SU-DHL-6 (cell line): ENCODE data around the gene ALKBH4.

Source experiments
- H2AFZ ChIP-seq: fragments of 200-600 bp; sonication (generic); 2 replicates; pipeline ENCODE4 v1.6.1; 2014; ENCODE audit warnings: low read depth, mild to moderate bottlenecking, moderate library complexity, mixed read lengths, antibody characterized with exemption, low read length; ENCODE audit not compliant: severe bottlenecking
- H3F3A ChIP-seq: fragments of 200-600 bp; shearing (Covaris generic); 2 replicates; pipeline ENCODE4 v1.6.0; 2016; ENCODE audit warnings: antibody characterized with exemption, mild to moderate bottlenecking; ENCODE audit not compliant: insufficient read depth
- H3K27ac ChIP-seq: fragments of 200-600 bp; sonication (generic); 2 replicates; pipeline ENCODE4 v1.5.1; 2016; ENCODE audit warnings: low read depth, mild to moderate bottlenecking, low read length, moderate library complexity, mixed read lengths
- H3K27me3 ChIP-seq: fragments of 200-600 bp; sonication (generic), shearing (Covaris generic); 2 replicates; pipeline ENCODE4 v1.6.0; 2014; ENCODE audit warnings: mild to moderate bottlenecking, low read length
- H3K36me3 ChIP-seq: fragments of 200-600 bp; sonication (generic); 2 replicates; pipeline ENCODE4 v1.6.1; 2014; ENCODE audit warnings: mild to moderate bottlenecking, low read length, mixed read lengths
- H3K4me2 ChIP-seq: fragments of 300-600, 200-600 bp; shearing (Covaris generic), sonication (generic); 2 replicates; pipeline ENCODE4 v1.6.0; 2014; ENCODE audit warnings: low read length, low read depth, mild to moderate bottlenecking; ENCODE audit not compliant: poor library complexity, severe bottlenecking
- H3K4me3 ChIP-seq: fragments of 200-600 bp; sonication (generic); 2 replicates; pipeline ENCODE4 v1.5.1; 2014; ENCODE audit warnings: antibody characterized with exemption, low read length, mild to moderate bottlenecking, mixed read lengths; ENCODE audit not compliant: insufficient read depth, poor library complexity, severe bottlenecking
- H3K79me2 ChIP-seq: fragments of 200-600 bp; sonication (generic); 2 replicates; pipeline ENCODE4 v1.6.1; 2014; ENCODE audit warnings: mild to moderate bottlenecking, low read length, moderate library complexity; ENCODE audit not compliant: insufficient read depth
- H3K9ac ChIP-seq: fragments of 200-600 bp; sonication (generic); 2 replicates; pipeline ENCODE4 v1.7.0; 2014; ENCODE audit warnings: mild to moderate bottlenecking, low read length
- H3K9me2 ChIP-seq: fragments of 200-600 bp; sonication (generic); replicated peaks from 2 replicates; pipeline ENCODE4 v1.6.1; 2014; ENCODE audit warnings: low read length; ENCODE audit not compliant: insufficient read depth
- H3K9me3 ChIP-seq: fragments of 200-600 bp; sonication (generic); 2 replicates; pipeline ENCODE4 v1.6.1; 2014; ENCODE audit warnings: low read length, mixed read lengths; ENCODE audit not compliant: insufficient read depth
- H4K20me1 ChIP-seq: fragments of 200-600 bp; sonication (generic); 2 replicates; pipeline ENCODE4 v1.6.1; 2014; ENCODE audit warnings: low read depth, mild to moderate bottlenecking, antibody characterized with exemption, low read length, moderate library complexity, mixed read lengths
- EZH2phosphoT487 ChIP-seq: fragments of 200-600 bp; sonication (generic), shearing (Covaris generic); conservative IDR thresholded peaks from 2 replicates; pipeline ENCODE4 v1.6.1; 2018; ENCODE audit warnings: mild to moderate bottlenecking, antibody characterized with exemption, low read length, moderate library complexity, mixed read lengths
- TF ChIP-seq, protein P1 (sequence below): fragments of 200-600 bp; sonication (generic); IDR thresholded peaks from one replicate; pipeline ENCODE4 v1.5.1; 2017; ENCODE audit warnings: antibody characterized with exemption, mild to moderate bottlenecking, low read length, moderate library complexity; ENCODE audit not compliant: insufficient read depth, poor library complexity, severe bottlenecking

The ALKBH4 gene

GRCh38 chr7:102467581-102468477 lies 3.2 kb upstream of the ALKBH4 start:
- Histone ChIP-seq H3K9me3 (no peaks in the 10 kb centered on the region), H3K27ac (no peak overlapping the region), H3K27me3 (no peaks in the 10 kb centered on the region), H3K36me3 (no peaks in the 10 kb centered on the region), H3F3A (peaks cover 17% of the 10 kb centered on the region; the same call in 1 of the 2 replicates), H3K9ac (no peak overlapping the region), H3K4me2 (no peak overlapping the region), H3K79me2 (peaks cover 25% of the 10 kb centered on the region), H3K9me2 (no peaks in the 10 kb centered on the region), H4K20me1 (no peaks in the 10 kb centered on the region; the same call in 1 of the 2 replicates), H3K4me3 (no peak overlapping the region), H2AFZ (no peak overlapping the region)
- TF ChIP-seq, protein P1, sequence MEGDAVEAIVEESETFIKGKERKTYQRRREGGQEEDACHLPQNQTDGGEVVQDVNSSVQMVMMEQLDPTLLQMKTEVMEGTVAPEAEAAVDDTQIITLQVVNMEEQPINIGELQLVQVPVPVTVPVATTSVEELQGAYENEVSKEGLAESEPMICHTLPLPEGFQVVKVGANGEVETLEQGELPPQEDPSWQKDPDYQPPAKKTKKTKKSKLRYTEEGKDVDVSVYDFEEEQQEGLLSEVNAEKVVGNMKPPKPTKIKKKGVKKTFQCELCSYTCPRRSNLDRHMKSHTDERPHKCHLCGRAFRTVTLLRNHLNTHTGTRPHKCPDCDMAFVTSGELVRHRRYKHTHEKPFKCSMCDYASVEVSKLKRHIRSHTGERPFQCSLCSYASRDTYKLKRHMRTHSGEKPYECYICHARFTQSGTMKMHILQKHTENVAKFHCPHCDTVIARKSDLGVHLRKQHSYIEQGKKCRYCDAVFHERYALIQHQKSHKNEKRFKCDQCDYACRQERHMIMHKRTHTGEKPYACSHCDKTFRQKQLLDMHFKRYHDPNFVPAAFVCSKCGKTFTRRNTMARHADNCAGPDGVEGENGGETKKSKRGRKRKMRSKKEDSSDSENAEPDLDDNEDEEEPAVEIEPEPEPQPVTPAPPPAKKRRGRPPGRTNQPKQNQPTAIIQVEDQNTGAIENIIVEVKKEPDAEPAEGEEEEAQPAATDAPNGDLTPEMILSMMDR, result no peak
- no peak for TF ChIP-seq EZH2phosphoT487

DNA sequence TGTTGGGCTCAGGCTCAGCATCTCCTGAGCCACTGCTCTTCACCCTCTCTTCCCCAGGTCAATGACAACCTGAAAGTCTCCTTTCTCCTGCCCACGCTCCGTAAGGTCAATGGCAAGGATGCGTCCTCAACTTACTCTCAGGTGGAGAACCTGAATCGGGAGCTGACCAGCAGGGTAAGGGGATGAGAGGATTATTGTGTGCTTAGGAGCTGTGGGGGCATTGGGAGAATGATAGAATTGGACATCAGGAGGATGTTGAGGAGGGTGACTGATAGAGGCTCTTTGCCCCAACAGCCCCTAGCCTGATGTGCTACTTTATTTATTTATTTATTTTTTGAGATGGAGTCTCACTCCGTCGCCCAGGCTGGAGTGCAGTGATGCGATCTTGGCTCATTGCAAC lies 1.4 kb upstream of the ALKBH4 start:
- no peaks in the 10 kb centered on the region for H3K9me2 ChIP-seq
- peaks cover 32% of the 10 kb centered on the region for H3K79me2 ChIP-seq
- no peaks in the 10 kb centered on the region for H3K36me3 ChIP-seq
- no peak overlapping the region for H2AFZ ChIP-seq
- TF ChIP-seq, protein P1, result no peak
- no peak for TF ChIP-seq EZH2phosphoT487
- H3K4me3 ChIP-seq, result peak overlapping the region; percentile 89
- H3F3A ChIP-seq, result peaks cover 17% of the 10 kb centered on the region; the same call in 1 of the 2 replicates
- no peaks in the 10 kb centered on the region for H3K27me3 ChIP-seq
- H3K4me2 ChIP-seq, result peak overlapping the region; percentile 72
- H3K27ac ChIP-seq, result peak overlapping the region; percentile 75
- H3K9me3 ChIP-seq, result no peaks in the 10 kb centered on the region
- no peaks in the 10 kb centered on the region; the same call in 1 of the 2 replicates for H4K20me1 ChIP-seq
- H3K9ac ChIP-seq, result peak overlapping the region; percentile 87

DNA sequence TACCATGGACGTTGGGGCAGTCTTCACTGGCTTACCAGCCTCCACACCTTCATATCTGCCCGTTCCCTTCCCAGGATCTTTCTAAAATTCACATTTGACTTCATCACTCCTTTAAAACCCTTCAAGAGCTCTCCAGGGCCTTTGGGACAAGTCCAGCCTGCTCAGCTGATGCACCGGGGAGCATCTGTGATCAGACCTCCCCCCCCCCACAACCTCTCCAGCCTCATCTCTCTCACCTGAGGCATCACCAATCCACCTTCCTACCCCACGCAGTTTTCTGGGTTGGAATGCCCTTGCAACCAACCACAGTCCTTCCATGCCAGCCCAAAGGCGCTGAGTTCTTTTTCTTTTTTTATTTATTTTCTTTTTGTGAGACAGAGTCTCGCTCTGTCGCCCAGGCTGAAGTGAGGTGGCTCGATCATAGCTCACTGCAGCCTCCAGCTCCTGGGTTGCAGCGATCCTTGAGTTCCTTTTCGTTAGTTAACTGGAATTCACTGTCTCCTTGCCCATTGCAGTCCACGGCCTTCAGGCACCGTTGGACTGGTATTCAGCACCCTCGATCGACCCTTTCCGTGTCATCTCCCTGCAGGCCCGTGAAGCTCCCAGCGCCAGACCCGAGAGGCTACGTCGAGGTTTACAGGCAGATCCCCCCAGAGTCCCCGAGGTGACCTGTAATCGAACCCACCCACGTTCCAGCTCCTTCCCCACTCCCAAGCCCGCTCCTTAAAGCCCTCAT lies 654 bp downstream of the ALKBH4 start:
- Histone ChIP-seq H3K9ac (peak overlapping the region; percentile 87), H3K27me3 (no peaks in the 10 kb centered on the region), H4K20me1 (no peaks in the 10 kb centered on the region; the same call in 1 of the 2 replicates), H3K9me3 (no peaks in the 10 kb centered on the region), H3K4me2 (peak overlapping the region; percentile 73), H2AFZ (peak overlapping the region; percentile 82), H3K9me2 (no peaks in the 10 kb centered on the region), H3K79me2 (peaks cover 32% of the 10 kb centered on the region), H3K4me3 (peak overlapping the region; percentile 89), H3F3A (peaks cover 17% of the 10 kb centered on the region; the same call in 1 of the 2 replicates), H3K27ac (0 out of 2 replicates have a peak overlapping the region, but pooled peaks have one; percentile 26), H3K36me3 (no peaks in the 10 kb centered on the region)
- TF ChIP-seq, protein P1, result no peak
- TF ChIP-seq EZH2phosphoT487, result no peak
